ENCODE data around the gene PPP1R14C. TPM values are rescaled to one million over a fixed set of nuclear protein-coding genes. Genes with fewer than 3 reads are reported as not detected.
"Not testable (repeated sequence)": the region's sequence is repeated elsewhere in the genome, so short reads cannot be mapped to it uniquely, and the experiment has no call there.

The PPP1R14C gene
- total RNA-seq, 1 donor from 2014 or later, result 12.6 TPM

- TF ChIP-seq CTCF (conservative IDR thresholded peaks at IDR 0.05), result no peak
- H3K4me3 Mint-ChIP-seq, result no peak overlapping the region
These were observed 40.3 kb downstream of the PPP1R14C start for GRCh38 chr6:150183105-150183504.

GRCh38 chr6:150183966-150184365, 41.1 kb downstream of the PPP1R14C start:
- Mint-ChIP-seq H3K9me3 (no peaks in the 10 kb centered on the region), H3K4me1 (ENCODE audit: unreplicated experiment) (peaks cover 7% of the 10 kb centered on the region), H3K27me3 (no peaks in the 10 kb centered on the region), H3K4me3 (no peak overlapping the region), H3K36me3 (no peaks in the 10 kb centered on the region), H3K27ac (no peak overlapping the region)
- TF ChIP-seq CTCF (conservative IDR thresholded peaks at IDR 0.05), result no peak
- no peak for DNase-seq (ENCODE audit: extremely low spot score, unreplicated experiment)

More at GRCh38 chr6:150183105-150183504, 40.3 kb downstream of the PPP1R14C start:
- H3K9me3 Mint-ChIP-seq, result no peaks in the 10 kb centered on the region
- no peak overlapping the region for H3K27ac Mint-ChIP-seq
- H3K4me1 Mint-ChIP-seq (ENCODE audit: unreplicated experiment), result peaks cover 15% of the 10 kb centered on the region
- H3K36me3 Mint-ChIP-seq, result no peaks in the 10 kb centered on the region
- H3K27me3 Mint-ChIP-seq, result no peaks in the 10 kb centered on the region
- DNase-seq (ENCODE audit: extremely low spot score, unreplicated experiment), result no peak

GRCh38 chr6:150184850-150185731, 42.2 kb downstream of the PPP1R14C start:
- no peak overlapping the region for H3K27ac Mint-ChIP-seq
- no peak for TF ChIP-seq CTCF (conservative IDR thresholded peaks at IDR 0.05)
- peaks cover 7% of the 10 kb centered on the region for H3K4me1 Mint-ChIP-seq (ENCODE audit: unreplicated experiment)
- no peaks in the 10 kb centered on the region for H3K27me3 Mint-ChIP-seq
- no peak for DNase-seq (ENCODE audit: extremely low spot score, unreplicated experiment)
- no peak overlapping the region for H3K4me3 Mint-ChIP-seq
- no peaks in the 10 kb centered on the region for H3K9me3 Mint-ChIP-seq
- H3K36me3 Mint-ChIP-seq, result no peaks in the 10 kb centered on the region

- TF ChIP-seq CTCF (conservative IDR thresholded peaks at IDR 0.05), result no peak
- Mint-ChIP-seq H3K9me3 (no peaks in the 10 kb centered on the region), H3K4me3 (no peak overlapping the region), H3K27me3 (no peaks in the 10 kb centered on the region), H3K36me3 (no peaks in the 10 kb centered on the region), H3K27ac (no peak overlapping the region), H3K4me1 (ENCODE audit: unreplicated experiment) (peaks cover 2% of the 10 kb centered on the region)
- no peak for DNase-seq (ENCODE audit: extremely low spot score, unreplicated experiment)
These were observed 42.9 kb downstream of the PPP1R14C start for GRCh38 chr6:150185732-150186117.

- Mint-ChIP-seq H3K4me3 (no peak overlapping the region), H3K27ac (peak overlapping the region; percentile 17), H3K27me3 (peaks cover under 1% of the 10 kb centered on the region), H3K9me3 (no peaks in the 10 kb centered on the region), H3K4me1 (ENCODE audit: unreplicated experiment) (no peaks in the 10 kb centered on the region), H3K36me3 (no peaks in the 10 kb centered on the region)
- no peak for TF ChIP-seq CTCF (conservative IDR thresholded peaks at IDR 0.05)
- no peak for DNase-seq (ENCODE audit: extremely low spot score, unreplicated experiment)
These were observed 43.5 kb downstream of the PPP1R14C start for GRCh38 chr6:150186129-150186898.

GRCh38 chr6:150187433-150187832, 44.6 kb downstream of the PPP1R14C start:
- not testable (repeated sequence) for H3K27me3 Mint-ChIP-seq; H3K27ac Mint-ChIP-seq; DNase-seq (ENCODE audit: extremely low spot score, unreplicated experiment); H3K4me3 Mint-ChIP-seq; H3K9me3 Mint-ChIP-seq; H3K36me3 Mint-ChIP-seq; H3K4me1 Mint-ChIP-seq (ENCODE audit: unreplicated experiment)

Measured in type B pancreatic cell (in vitro differentiated cells).